Erythroblast (primary cell): ENCODE data around the gene MAP1LC3B2.

ENCODE experiments used
- GATA1 ChIP-seq: IDR thresholded peaks from 2 replicates; pipeline ENCODE4 v1.6.1; 2011; ENCODE audit warnings: low read depth, mild to moderate bottlenecking, control low read depth, low read length, moderate library complexity
- POLR2A ChIP-seq: IDR thresholded peaks from 2 replicates; pipeline ENCODE4 v1.6.1; 2011; ENCODE audit warnings: mild to moderate bottlenecking, low read length

DNA sequence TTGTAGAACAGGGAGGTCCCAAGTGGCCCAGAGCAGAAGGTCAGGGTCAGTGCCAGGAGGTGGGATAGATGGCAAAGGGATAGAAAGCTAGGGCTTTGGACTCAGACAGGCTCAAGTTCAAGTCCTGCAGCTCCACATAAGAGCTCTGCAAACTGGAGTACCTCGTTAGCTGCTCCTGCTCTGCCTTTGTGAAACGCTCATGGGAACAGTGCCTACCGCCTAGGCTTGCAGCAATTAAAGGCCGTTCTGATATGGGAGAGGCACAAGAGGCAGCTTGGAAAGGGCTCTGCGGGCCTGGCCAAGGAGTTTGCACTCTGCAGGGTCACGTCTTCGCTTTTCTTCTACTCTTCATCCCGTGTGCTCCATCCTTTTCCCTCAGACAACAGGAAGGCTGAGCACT lies 54.1 kb downstream of the MAP1LC3B2 start:
- TF ChIP-seq POLR2A (no peak), GATA1 (no peak)
